Endothelial cell of umbilical vein (primary cell): ENCODE results near the gene PTK6.

Experiments
- EZH2 ChIP-seq: IDR thresholded peaks from 2 replicates; pipeline ENCODE4 v1.6.1; 2012; ENCODE audit warnings: borderline replicate concordance, low read depth, mild to moderate bottlenecking, moderate library complexity, low read length, inconsistent platforms; ENCODE audit not compliant: severe bottlenecking
- FOS ChIP-seq: IDR thresholded peaks from 2 replicates; pipeline ENCODE4 v1.6.1; 2011; ENCODE audit warnings: mild to moderate bottlenecking, low read length, moderate library complexity, borderline replicate concordance; ENCODE audit not compliant: insufficient read depth
- GATA2 ChIP-seq: IDR thresholded peaks from 2 replicates; pipeline ENCODE4 v1.7.0; 2011; ENCODE audit warnings: low read depth, mild to moderate bottlenecking, moderate library complexity, mixed read lengths, low read length; ENCODE audit not compliant: insufficient read length, insufficient read depth
- MYC ChIP-seq: IDR thresholded peaks from one replicate; pipeline ENCODE4 v1.6.1; 2011; ENCODE audit warnings: mild to moderate bottlenecking, low read depth, low read length
- POLR2A ChIP-seq: IDR thresholded peaks from 2 replicates; pipeline ENCODE4 v1.6.1; 2012; ENCODE audit warnings: low read depth, mild to moderate bottlenecking, control low read depth, low read length
- POLR2AphosphoS5 ChIP-seq: IDR thresholded peaks from 2 replicates; pipeline ENCODE4 v1.6.1; 2012; ENCODE audit warnings: low read depth, mild to moderate bottlenecking, control low read depth, low read length, moderate library complexity; ENCODE audit not compliant: insufficient read depth
- TF ChIP-seq, protein P1 (sequence below), 2 donors: IDR thresholded peaks; 1 replicate in 1 of 2; 2 replicates in 1 of 2; pipeline ENCODE4 v1.5.1; 2011; ENCODE audit warnings: low read length in 2 of 2, mild to moderate bottlenecking in 2 of 2, moderate library complexity in 2 of 2, control low read depth in 1 of 2, inconsistent platforms in 1 of 2, low read depth in 1 of 2; ENCODE audit not compliant: insufficient read depth in 1 of 2; ENCODE audit errors: extremely low read depth in 1 of 2

DNA sequence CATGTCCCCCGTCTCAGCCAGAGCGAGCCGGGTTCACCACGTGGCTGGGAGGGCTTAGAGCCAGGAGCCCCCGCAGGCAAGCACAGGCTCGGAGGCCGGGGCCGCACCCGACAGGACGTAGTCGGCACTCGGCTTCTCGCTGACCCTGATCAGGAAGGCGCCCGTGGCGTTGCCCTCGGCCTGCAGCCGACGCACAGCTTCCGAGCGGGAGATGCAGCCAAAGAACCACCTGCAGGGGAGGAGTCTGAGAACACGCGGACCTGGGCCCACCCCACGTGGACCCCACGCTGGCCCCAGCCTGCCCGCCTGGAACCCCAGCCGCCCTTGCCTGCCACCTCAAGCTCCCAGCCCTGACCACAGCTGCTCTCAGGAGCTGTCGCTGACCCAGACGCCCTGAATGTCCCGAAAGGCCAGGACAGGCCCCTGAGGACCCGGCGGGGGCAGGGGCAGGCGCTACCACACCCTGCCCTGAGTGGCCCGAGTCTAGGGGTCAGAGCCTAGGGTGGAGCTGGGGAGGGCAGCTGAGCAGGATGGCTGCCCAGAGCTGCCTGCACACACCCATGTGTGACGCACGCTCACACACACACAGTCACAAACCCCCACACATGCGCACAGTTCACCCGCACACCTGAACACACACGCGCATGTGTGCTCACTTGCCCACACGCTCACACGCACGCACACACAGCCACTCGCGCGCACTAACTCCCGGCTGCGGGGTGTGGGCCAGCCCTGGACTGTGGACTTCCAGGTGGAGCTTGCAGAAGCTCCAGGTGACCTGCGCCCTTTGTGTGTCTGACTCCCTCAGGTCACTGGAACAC lies 2.1 kb downstream of the PTK6 start:
- TF ChIP-seq, protein P1, sequence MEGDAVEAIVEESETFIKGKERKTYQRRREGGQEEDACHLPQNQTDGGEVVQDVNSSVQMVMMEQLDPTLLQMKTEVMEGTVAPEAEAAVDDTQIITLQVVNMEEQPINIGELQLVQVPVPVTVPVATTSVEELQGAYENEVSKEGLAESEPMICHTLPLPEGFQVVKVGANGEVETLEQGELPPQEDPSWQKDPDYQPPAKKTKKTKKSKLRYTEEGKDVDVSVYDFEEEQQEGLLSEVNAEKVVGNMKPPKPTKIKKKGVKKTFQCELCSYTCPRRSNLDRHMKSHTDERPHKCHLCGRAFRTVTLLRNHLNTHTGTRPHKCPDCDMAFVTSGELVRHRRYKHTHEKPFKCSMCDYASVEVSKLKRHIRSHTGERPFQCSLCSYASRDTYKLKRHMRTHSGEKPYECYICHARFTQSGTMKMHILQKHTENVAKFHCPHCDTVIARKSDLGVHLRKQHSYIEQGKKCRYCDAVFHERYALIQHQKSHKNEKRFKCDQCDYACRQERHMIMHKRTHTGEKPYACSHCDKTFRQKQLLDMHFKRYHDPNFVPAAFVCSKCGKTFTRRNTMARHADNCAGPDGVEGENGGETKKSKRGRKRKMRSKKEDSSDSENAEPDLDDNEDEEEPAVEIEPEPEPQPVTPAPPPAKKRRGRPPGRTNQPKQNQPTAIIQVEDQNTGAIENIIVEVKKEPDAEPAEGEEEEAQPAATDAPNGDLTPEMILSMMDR (IDR thresholded peaks at IDR 0.05; ENCODE audit: extremely low read depth in 1 of 2, insufficient read depth in 1 of 2, low read depth in 1 of 2, low read length in 2 of 2), result no peak
- TF ChIP-seq FOS (no peak), EZH2 (peak; percentile 39), MYC (no peak), POLR2AphosphoS5 (no peak), GATA2 (no peak), POLR2A (no peak)
